Measurements from ENCODE around the gene IMPG2. TPM values are rescaled to one million over a fixed set of nuclear protein-coding genes. Genes with fewer than 3 reads are reported as not detected.
"Not testable (repeated sequence)": the region's sequence is repeated elsewhere in the genome, so short reads cannot be mapped to it uniquely, and the experiment has no call there.

The IMPG2 gene
- total and polyA plus RNA-seq, 2 experiments from 2014 or later: 0.12 to 0.33 TPM

DNA sequence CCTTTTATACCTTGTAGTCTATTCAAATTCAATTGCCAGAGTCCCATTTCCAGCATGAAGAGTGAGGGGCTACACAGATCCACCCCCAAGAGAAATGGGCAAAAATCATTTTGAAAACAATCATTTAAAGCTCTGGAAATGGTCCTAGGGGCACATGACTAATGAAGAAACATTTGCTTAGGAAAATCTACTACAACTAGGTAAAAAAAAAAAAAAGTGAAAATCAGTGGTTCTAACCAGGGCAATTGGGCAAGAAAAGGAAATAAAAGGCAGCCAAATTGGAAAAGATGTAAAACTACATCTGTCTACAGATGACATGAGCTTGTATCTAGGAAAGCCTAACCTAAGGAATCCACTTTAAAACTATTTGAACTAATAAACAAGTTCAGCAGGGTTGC is 9.4 kb downstream of the IMPG2 start:
- no peak overlapping the region for H3K27ac ChIP-seq
- H3K9me3 ChIP-seq (ENCODE audit: low read depth): no peaks in the 10 kb centered on the region
- no peak overlapping the region for H3K4me3 ChIP-seq
- DNase-seq (ENCODE audit: low read depth in 1 of 2, low spot score in 1 of 2): no peak
- H3K27me3 ChIP-seq: no peaks in the 10 kb centered on the region
- no peak for TF ChIP-seq CTCF (IDR thresholded peaks at IDR 0.05; ENCODE audit: low read depth, low read length)
- no peaks in the 10 kb centered on the region for H3K4me1 ChIP-seq (ENCODE audit: low read depth)
- H3K36me3 ChIP-seq: no peaks in the 10 kb centered on the region

GRCh38 chr3:101308147-101308772 is 12.1 kb downstream of the IMPG2 start:
- not testable (repeated sequence) for H3K27ac ChIP-seq; H3K9me3 ChIP-seq (ENCODE audit: low read depth); H3K36me3 ChIP-seq; H3K4me3 ChIP-seq; H3K4me1 ChIP-seq (ENCODE audit: low read depth); H3K27me3 ChIP-seq; DNase-seq (ENCODE audit: low read depth in 1 of 2, low spot score in 1 of 2)

GRCh38 chr3:101303836-101304235 is 16.5 kb downstream of the IMPG2 start:
- H3K4me1 ChIP-seq (ENCODE audit: low read depth): no peaks in the 10 kb centered on the region
- no peak overlapping the region for H3K27ac ChIP-seq
- no peaks in the 10 kb centered on the region for H3K27me3 ChIP-seq
- no peak for TF ChIP-seq CTCF (IDR thresholded peaks at IDR 0.05; ENCODE audit: low read depth, low read length)
- H3K4me3 ChIP-seq: no peak overlapping the region
- no peaks in the 10 kb centered on the region for H3K9me3 ChIP-seq (ENCODE audit: low read depth)
- no peak for DNase-seq (ENCODE audit: low read depth in 1 of 2, low spot score in 1 of 2)
- no peaks in the 10 kb centered on the region for H3K36me3 ChIP-seq

DNA sequence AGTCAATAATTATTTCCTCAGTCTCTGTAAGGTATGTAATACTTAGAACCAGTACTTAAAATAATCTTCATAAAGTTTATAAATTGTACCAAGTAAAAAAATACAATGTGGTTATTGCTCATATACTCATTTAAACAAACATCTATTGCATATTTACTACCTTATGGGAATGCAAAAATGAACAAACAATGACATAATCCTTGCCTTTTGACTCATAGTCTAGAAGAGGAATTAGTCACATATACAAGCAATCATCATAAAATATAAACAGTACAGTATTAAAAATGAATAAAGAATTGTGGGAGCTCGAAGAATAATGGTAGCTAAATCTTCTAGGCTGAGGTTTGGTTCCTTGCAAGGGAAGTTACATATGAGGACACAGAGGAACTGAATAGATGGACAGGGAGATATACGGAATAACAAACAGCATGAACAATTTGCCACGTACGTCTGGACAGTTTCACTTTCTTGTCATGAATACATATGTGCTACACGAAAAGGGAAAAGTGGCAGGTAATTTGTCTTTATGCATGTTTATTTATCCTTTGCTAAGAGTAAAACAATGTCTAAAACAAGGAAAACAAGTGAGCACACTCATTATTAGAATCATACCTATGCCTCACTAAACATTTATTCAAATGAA is 17.2 kb downstream of the IMPG2 start:
- no peak for DNase-seq (ENCODE audit: low read depth in 1 of 2, low spot score in 1 of 2)
- Histone ChIP-seq H3K36me3 (no peaks in the 10 kb centered on the region), H3K4me1 (ENCODE audit: low read depth) (no peaks in the 10 kb centered on the region), H3K4me3 (no peak overlapping the region), H3K9me3 (ENCODE audit: low read depth) (no peaks in the 10 kb centered on the region), H3K27me3 (no peaks in the 10 kb centered on the region), H3K27ac (no peak overlapping the region)
- TF ChIP-seq CTCF (IDR thresholded peaks at IDR 0.05; ENCODE audit: low read depth, low read length): no peak

GRCh38 chr3:101300073-101300472 is 20.3 kb downstream of the IMPG2 start:
- Histone ChIP-seq H3K4me1 (ENCODE audit: low read depth) (no peaks in the 10 kb centered on the region), H3K27me3 (no peaks in the 10 kb centered on the region), H3K9me3 (ENCODE audit: low read depth) (no peaks in the 10 kb centered on the region), H3K4me3 (no peak overlapping the region), H3K36me3 (no peaks in the 10 kb centered on the region), H3K27ac (no peak overlapping the region)
- no peak for TF ChIP-seq CTCF (IDR thresholded peaks at IDR 0.05; ENCODE audit: low read depth, low read length)
- DNase-seq (ENCODE audit: low read depth in 1 of 2, low spot score in 1 of 2): no peak

- Histone ChIP-seq H3K27me3 (peaks cover 4% of the 10 kb centered on the region), H3K36me3 (no peaks in the 10 kb centered on the region), H3K4me1 (ENCODE audit: low read depth) (no peaks in the 10 kb centered on the region), H3K27ac (no peak overlapping the region), H3K4me3 (no peak overlapping the region), H3K9me3 (ENCODE audit: low read depth) (no peaks in the 10 kb centered on the region)
- no peak for TF ChIP-seq CTCF (IDR thresholded peaks at IDR 0.05; ENCODE audit: low read depth, low read length)
- DNase-seq (ENCODE audit: low read depth in 1 of 2, low spot score in 1 of 2): peak in 1 of 2 donors; percentile 33
These were observed 28.3 kb downstream of the IMPG2 start for GRCh38 chr3:101292027-101292426.

Data from cardiac muscle cell (in vitro differentiated cells and primary cell).